Endodermal cell (in vitro differentiated cells): ENCODE measurements around the gene GPR39. TPM values are rescaled to one million over a fixed set of nuclear protein-coding genes. Genes with fewer than 3 reads are reported as not detected.

Experiments used
- DNase-seq: peaks from one replicate; pipeline ENCODE4 v3.0.0-alpha.2; 2017
- H3K27ac ChIP-seq: 2 replicates; pipeline ENCODE4 v1.5.1; 2013; ENCODE audit warnings: mild to moderate bottlenecking, low read depth, low read length, moderate library complexity
- H3K27me3 ChIP-seq: 2 replicates; pipeline ENCODE4 v1.6.1; 2013; ENCODE audit warnings: mild to moderate bottlenecking, low read length, moderate library complexity; ENCODE audit not compliant: insufficient read depth, control insufficient read depth, poor library complexity, severe bottlenecking
- H3K36me3 ChIP-seq: 2 replicates; pipeline ENCODE4 v1.7.0; 2013; ENCODE audit warnings: mild to moderate bottlenecking, low read length, moderate library complexity; ENCODE audit not compliant: control insufficient read depth, insufficient read depth
- H3K4me1 ChIP-seq: one replicate; pipeline ENCODE4 v1.7.0; 2013; ENCODE audit warnings: low read length; ENCODE audit not compliant: control insufficient read depth, insufficient read depth
- H3K4me3 ChIP-seq: 2 replicates; pipeline ENCODE4 v1.5.1; 2013; ENCODE audit warnings: mild to moderate bottlenecking, low read length, moderate library complexity
- H3K9ac ChIP-seq: 2 replicates; pipeline ENCODE4 v1.6.1; 2013; ENCODE audit warnings: mild to moderate bottlenecking, low read length, moderate library complexity; ENCODE audit not compliant: poor library complexity, severe bottlenecking; ENCODE audit errors: extremely low read depth
- H3K9me3 ChIP-seq: 2 replicates; pipeline ENCODE4 v1.6.1; 2013; ENCODE audit warnings: mild to moderate bottlenecking, low read length, moderate library complexity; ENCODE audit not compliant: control insufficient read depth
- H3K27ac Mint-ChIP-seq: 2 replicates; pipeline ENCODE4 v1.8.0; 2020; ENCODE audit warnings: mixed read lengths
- H3K27me3 Mint-ChIP-seq: 2 replicates; pipeline ENCODE4 v1.8.0; 2021; ENCODE audit warnings: mild to moderate bottlenecking, mixed read lengths; ENCODE audit not compliant: insufficient read depth
- H3K36me3 Mint-ChIP-seq: 2 replicates; pipeline ENCODE4 v1.8.0; 2020; ENCODE audit warnings: low read depth, mixed read lengths
- H3K4me1 Mint-ChIP-seq: 2 replicates; pipeline ENCODE4 v1.8.0; 2020; ENCODE audit warnings: mixed read lengths
- H3K4me3 Mint-ChIP-seq: 2 replicates; pipeline ENCODE4 v1.8.0; 2020; ENCODE audit warnings: mild to moderate bottlenecking, moderate library complexity, mixed read lengths
- H3K9me3 Mint-ChIP-seq: 2 replicates; pipeline ENCODE4 v1.8.0; 2020; ENCODE audit warnings: mild to moderate bottlenecking, mixed read lengths
- WGBS, 2 experiments: methylation state at CpG; one replicate each; pipeline versions ENCODE4 v1.1.5 to v1.1.7; 2013; ENCODE audit warnings: missing lambda C conversion rate in 2 of 2, mixed read lengths in 1 of 2; ENCODE audit not compliant: insufficient coverage in 1 of 2, insufficient read length in 1 of 2; 5-methylcytosine and 5-hydroxymethylcytosine counted together
- total RNA-seq, 2 donors: library from RNA; stranded (reverse); fragmentation: NEBNext Ultra II Directional in 1 of 2; extraction: Animal tissue kit (Norgen Biotek cat#: 25700) in 1 of 2; gene quantifications; 2 replicates in 1 of 2; 3 replicates in 1 of 2; pipeline ENCODE4 v1.2.1, GENCODE V29; 2021
- TF ChIP-seq, protein P1 (sequence below): fragments of 200-600 bp; sonication (generic); conservative IDR thresholded peaks from 2 replicates; pipeline ENCODE4 v1.5.0; 2021; ENCODE audit warnings: antibody characterized with exemption, mild to moderate bottlenecking

The GPR39 gene
- total RNA-seq, 2 donors from 2014 or later, result 9.4 to 14.6 TPM

- no peaks in the 10 kb centered on the region for H3K9me3 ChIP-seq
- H3K27ac Mint-ChIP-seq, result no peak overlapping the region
- H3K4me3 ChIP-seq, result no peak overlapping the region
- H3K4me3 Mint-ChIP-seq, result no peak overlapping the region
- H3K36me3 ChIP-seq, result no peaks in the 10 kb centered on the region
- H3K4me1 Mint-ChIP-seq, result peaks cover 26% of the 10 kb centered on the region
- TF ChIP-seq, protein P1, sequence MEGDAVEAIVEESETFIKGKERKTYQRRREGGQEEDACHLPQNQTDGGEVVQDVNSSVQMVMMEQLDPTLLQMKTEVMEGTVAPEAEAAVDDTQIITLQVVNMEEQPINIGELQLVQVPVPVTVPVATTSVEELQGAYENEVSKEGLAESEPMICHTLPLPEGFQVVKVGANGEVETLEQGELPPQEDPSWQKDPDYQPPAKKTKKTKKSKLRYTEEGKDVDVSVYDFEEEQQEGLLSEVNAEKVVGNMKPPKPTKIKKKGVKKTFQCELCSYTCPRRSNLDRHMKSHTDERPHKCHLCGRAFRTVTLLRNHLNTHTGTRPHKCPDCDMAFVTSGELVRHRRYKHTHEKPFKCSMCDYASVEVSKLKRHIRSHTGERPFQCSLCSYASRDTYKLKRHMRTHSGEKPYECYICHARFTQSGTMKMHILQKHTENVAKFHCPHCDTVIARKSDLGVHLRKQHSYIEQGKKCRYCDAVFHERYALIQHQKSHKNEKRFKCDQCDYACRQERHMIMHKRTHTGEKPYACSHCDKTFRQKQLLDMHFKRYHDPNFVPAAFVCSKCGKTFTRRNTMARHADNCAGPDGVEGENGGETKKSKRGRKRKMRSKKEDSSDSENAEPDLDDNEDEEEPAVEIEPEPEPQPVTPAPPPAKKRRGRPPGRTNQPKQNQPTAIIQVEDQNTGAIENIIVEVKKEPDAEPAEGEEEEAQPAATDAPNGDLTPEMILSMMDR, result no peak
- peak; percentile 69 for DNase-seq
- no peaks in the 10 kb centered on the region for H3K4me1 ChIP-seq
- no peak overlapping the region for H3K27ac ChIP-seq
- H3K36me3 Mint-ChIP-seq, result no peaks in the 10 kb centered on the region
- H3K27me3 ChIP-seq, result no peaks in the 10 kb centered on the region
- no peak overlapping the region for H3K9ac ChIP-seq
- no peaks in the 10 kb centered on the region for H3K27me3 Mint-ChIP-seq
- whole genome bisulfite sequencing, 2 experiments, result 86 to 92% methylated on average over 5 to 9 of the region's 9 CpGs
- no peaks in the 10 kb centered on the region for H3K9me3 Mint-ChIP-seq
Observed at GRCh38 chr2:132581991-132582738, 165.6 kb downstream of the GPR39 start.

GRCh38 chr2:132583666-132584360, 167.2 kb downstream of the GPR39 start:
- H3K36me3 ChIP-seq, result no peaks in the 10 kb centered on the region
- TF ChIP-seq, protein P1, result no peak
- no peak overlapping the region for H3K9ac ChIP-seq
- WGBS, 2 experiments, result 89 to 92% methylated on average over 10 of the region's 10 CpGs
- no peaks in the 10 kb centered on the region for H3K27me3 ChIP-seq
- no peaks in the 10 kb centered on the region for H3K27me3 Mint-ChIP-seq
- H3K4me1 ChIP-seq, result peaks cover 2% of the 10 kb centered on the region
- no peaks in the 10 kb centered on the region for H3K9me3 Mint-ChIP-seq
- no peaks in the 10 kb centered on the region for H3K36me3 Mint-ChIP-seq
- H3K27ac ChIP-seq, result no peak overlapping the region
- peak; percentile 57 for DNase-seq
- H3K4me3 Mint-ChIP-seq, result no peak overlapping the region
- peaks cover 29% of the 10 kb centered on the region for H3K4me1 Mint-ChIP-seq
- peak overlapping the region; percentile 33 for H3K27ac Mint-ChIP-seq
- H3K9me3 ChIP-seq, result no peaks in the 10 kb centered on the region
- no peak overlapping the region for H3K4me3 ChIP-seq

GRCh38 chr2:132584976-132585817, 168.6 kb downstream of the GPR39 start:
- Histone ChIP-seq H3K9me3 (no peaks in the 10 kb centered on the region), H3K9ac (no peak overlapping the region), H3K4me3 (no peak overlapping the region), H3K36me3 (no peaks in the 10 kb centered on the region), H3K27me3 (no peaks in the 10 kb centered on the region), H3K27ac (peak overlapping the region; percentile 55), H3K4me1 (peaks cover 10% of the 10 kb centered on the region)
- WGBS, 2 experiments, result 95 to 97% methylated on average over 34 to 36 of the region's 36 CpGs
- TF ChIP-seq, protein P1, result peak; percentile 25
- no peak for DNase-seq
- no peak overlapping the region for H3K4me3 Mint-ChIP-seq
- no peaks in the 10 kb centered on the region for H3K36me3 Mint-ChIP-seq
- no peaks in the 10 kb centered on the region for H3K9me3 Mint-ChIP-seq
- no peaks in the 10 kb centered on the region for H3K27me3 Mint-ChIP-seq
- H3K27ac Mint-ChIP-seq, result no peak overlapping the region
- peaks cover 40% of the 10 kb centered on the region for H3K4me1 Mint-ChIP-seq
